GM12878 (cell line): Measurements from ENCODE around the gene METTL23. TPM values are rescaled to one million over a fixed set of nuclear protein-coding genes. Genes with fewer than 3 reads are reported as not detected.

Experiments
- ATAC-seq: fragments of 200-7000 bp; cut with Tn5 transposase; 3 replicates; pipeline ENCODE4 v1.9.1; 2020; ENCODE audit warnings: mild to moderate bottlenecking, moderate library complexity
- BruUV-seq: library from RNA; stranded (reverse); fragments of 400-500 nt; replicated peaks from 2 replicates; lab custom pipeline; 2021; lab: Mats Ljungman, UMichigan
- CTCF ChIA-PET: fragments of 300-600 bp; sonication (Branson Sonifier 250); formaldehyde crosslinking; extraction: SDS; loops from one replicate; lab custom pipeline; 2021; ENCODE audit warnings: inconsistent platforms; lab: Yijun Ruan, JAX
- POLR2A ChIA-PET: fragments of 350-600 bp; formaldehyde crosslinking; extraction: SDS; loops from one replicate; lab custom pipeline; 2021; ENCODE audit warnings: inconsistent platforms; lab: Charles Lee
- RAD21 ChIA-PET: fragments of 300-600 bp; sonication (Branson Sonifier 250); formaldehyde crosslinking; loops from one replicate; lab custom pipeline; 2023; ENCODE audit warnings: antibody characterized with exemption; ENCODE audit not compliant: unreplicated experiment; lab: Charles Lee
- SMC1A ChIA-PET: fragments of 300-600 bp; sonication (Branson Sonifier 250); formaldehyde crosslinking; loops from one replicate; lab custom pipeline; 2023; ENCODE audit not compliant: unreplicated experiment, uncharacterized antibody; lab: Charles Lee
- DNase-seq: peaks from one replicate; pipeline ENCODE4 v3.0.0-alpha.2; 2011; ENCODE audit warnings: low read depth, low spot score
- FAIRE-seq: peaks from 3 replicates; lab custom pipeline; 2011; peaks lifted over from hg19 to GRCh38; lab: Jason Lieb, UNC
- H2AFZ ChIP-seq: 2 replicates; pipeline ENCODE4 v1.6.0; 2011; ENCODE audit warnings: low read depth, low read length, control low read depth; ENCODE audit not compliant: control insufficient read depth
- H3K27ac ChIP-seq: 2 replicates; pipeline ENCODE4 v1.5.1; 2011; ENCODE audit warnings: control low read depth; ENCODE audit not compliant: control insufficient read depth, insufficient read depth
- H3K27me3 ChIP-seq, 2 experiments: replicated peaks in 1 of 2; 2 replicates each; pipeline versions ENCODE4 v1.6.0 to v1.6.1; 2011; ENCODE audit warnings: low read length in 1 of 2; ENCODE audit not compliant: control insufficient read depth in 2 of 2, insufficient read depth in 2 of 2
- H3K36me3 ChIP-seq, 2 experiments: 2 replicates each; pipeline ENCODE4 v1.5.1; 2011; ENCODE audit warnings: low read length in 1 of 2; ENCODE audit not compliant: control insufficient read depth in 2 of 2, insufficient read depth in 2 of 2
- H3K4me1 ChIP-seq: 2 replicates; pipeline ENCODE4 v1.6.1; 2011; ENCODE audit warnings: mild to moderate bottlenecking, low read length, moderate library complexity, mixed read lengths; ENCODE audit not compliant: control insufficient read depth, insufficient read depth
- H3K4me2 ChIP-seq: 2 replicates; pipeline ENCODE4 v1.6.0; 2011; ENCODE audit warnings: control low read depth; ENCODE audit not compliant: control insufficient read depth, insufficient read depth
- H3K4me3 ChIP-seq: fragments of 200-600 bp; sonication (generic); 2 replicates; pipeline ENCODE4 v1.5.1; 2016
- H3K79me2 ChIP-seq: 2 replicates; pipeline ENCODE4 v1.6.0; 2011; ENCODE audit warnings: low read length; ENCODE audit not compliant: control insufficient read depth, insufficient read depth
- H3K9ac ChIP-seq: 2 replicates; pipeline ENCODE4 v1.8.0; 2011; ENCODE audit warnings: low read length, control low read depth, mixed read lengths; ENCODE audit not compliant: control insufficient read depth, insufficient read depth
- H3K9me3 ChIP-seq: replicated peaks from 3 replicates; pipeline ENCODE4 v1.5.1; 2011; ENCODE audit warnings: mild to moderate bottlenecking, low read length; ENCODE audit not compliant: control insufficient read depth, insufficient read depth
- H4K20me1 ChIP-seq: 2 replicates; pipeline ENCODE4 v1.6.0; 2011; ENCODE audit not compliant: control insufficient read depth, insufficient read depth
- ASH2L ChIP-seq: fragments of 300-600, 200-600 bp; sonication (generic); IDR thresholded peaks from 2 replicates; pipeline ENCODE4 v1.6.1; 2017; ENCODE audit warnings: low read depth, mild to moderate bottlenecking, borderline replicate concordance
- ATF2 ChIP-seq: IDR thresholded peaks from 2 replicates; pipeline ENCODE4 v1.6.1; 2012; ENCODE audit warnings: low read length, inconsistent platforms
- GATAD2B ChIP-seq: fragments of 450-650 bp; conservative IDR thresholded peaks from 2 replicates; pipeline ENCODE4 v1.6.1; 2017; ENCODE audit warnings: low read depth, mild to moderate bottlenecking, moderate library complexity
- NRF1 ChIP-seq: conservative IDR thresholded peaks from 2 replicates; pipeline ENCODE4 v1.6.1; 2011; ENCODE audit warnings: mild to moderate bottlenecking, low read depth, low read length, improper control_type of control experiment
- PML ChIP-seq: IDR thresholded peaks from 2 replicates; pipeline ENCODE4 v1.6.1; 2012; ENCODE audit warnings: low read length, inconsistent platforms
- RB1 ChIP-seq: fragments of 450-650 bp; formaldehyde crosslinking; IDR thresholded peaks from 2 replicates; pipeline ENCODE4 v1.6.1; 2017; ENCODE audit warnings: mild to moderate bottlenecking, borderline replicate concordance
- RBBP5 ChIP-seq: fragments of 200-600 bp; sonication (generic); conservative IDR thresholded peaks from 2 replicates; pipeline ENCODE4 v1.6.1; 2016
- RFX5 ChIP-seq: IDR thresholded peaks from 2 replicates; pipeline ENCODE4 v1.6.1; 2011; ENCODE audit warnings: low read depth, low read length, improper control_type of control experiment
- SP1 ChIP-seq: IDR thresholded peaks from one replicate; pipeline ENCODE4 v1.6.1; 2011; ENCODE audit warnings: low read depth, low read length
- STAT3 ChIP-seq: IDR thresholded peaks from 2 replicates; pipeline ENCODE4 v1.6.1; 2011; ENCODE audit warnings: low read depth, low read length, improper control_type of control experiment
- TARDBP ChIP-seq: IDR thresholded peaks from 2 replicates; pipeline ENCODE4 v1.6.1; 2016; ENCODE audit warnings: borderline replicate concordance
- TCF3 ChIP-seq: IDR thresholded peaks from 2 replicates; pipeline ENCODE4 v1.6.1; 2012; ENCODE audit warnings: low read depth, mild to moderate bottlenecking, low read length, borderline replicate concordance; ENCODE audit not compliant: insufficient read depth
- ZNF687 ChIP-seq: fragments of 450-650 bp; IDR thresholded peaks from 2 replicates; pipeline ENCODE4 v1.6.1; 2017; ENCODE audit warnings: mild to moderate bottlenecking, moderate library complexity
- WGBS: methylation state at CpG from one replicate; pipeline ENCODE4 v1.1.6; 2016; ENCODE audit warnings: low lambda C conversion rate; ENCODE audit not compliant: insufficient replicate concordance, insufficient coverage; ENCODE audit errors: missing lambda C conversion rate; 5-methylcytosine and 5-hydroxymethylcytosine counted together
- in situ Hi-C: fragments of 300-500 bp; cut with MboI; formaldehyde crosslinking; loops from 9 replicates; pipeline ENCODE4 v1.14.3; 2018; ENCODE audit warnings: mixed read lengths
- intact Hi-C: fragments of 100-400 bp; cut with micrococcal nuclease; formaldehyde crosslinking; loops from one replicate; pipeline ENCODE4 v1.14.2; 2022; ENCODE audit not compliant: unreplicated experiment
- polyA plus RNA-seq, 11 experiments: library from polyadenylated mRNA; depleted of rRNA in 4 of 11; unstranded in 6 of 11; stranded (reverse) in 5 of 11; fragments of >200 nt; fragmentation: Nextera tagmentation in 4 of 11; fragmentation: Illumina TruSeq in 1 of 11; extraction: Ambion mirVana in 4 of 11; extraction: Trizol in 1 of 11; gene quantifications; 1 replicate in 1 of 11; 2 replicates in 10 of 11; pipeline versions ENCODE4 v1.2.1 to v1.2.3, GENCODE V29; 2011 to 2016; ENCODE audit warnings: inconsistent platforms in 2 of 11, missing spikeins in 2 of 11, low read depth in 1 of 11
- total RNA-seq, 4 experiments: library from RNA; depleted of rRNA in 3 of 4; stranded (reverse); fragments of >200 nt in 3 of 4; fragmentation: Illumina TruSeq in 1 of 4; extraction: Trizol in 1 of 4; gene quantifications; 2 replicates each; pipeline versions ENCODE4 v1.2.1 to v1.2.3, GENCODE V29; 2013 to 2021

METTL23 gene
- total and polyA plus RNA-seq, 10 of the 15 experiments (the other 5 are each of a cell fraction or from before 2014, with no cell fraction given), result 25.6 to 61.5 (median 30.9) TPM

DNA sequence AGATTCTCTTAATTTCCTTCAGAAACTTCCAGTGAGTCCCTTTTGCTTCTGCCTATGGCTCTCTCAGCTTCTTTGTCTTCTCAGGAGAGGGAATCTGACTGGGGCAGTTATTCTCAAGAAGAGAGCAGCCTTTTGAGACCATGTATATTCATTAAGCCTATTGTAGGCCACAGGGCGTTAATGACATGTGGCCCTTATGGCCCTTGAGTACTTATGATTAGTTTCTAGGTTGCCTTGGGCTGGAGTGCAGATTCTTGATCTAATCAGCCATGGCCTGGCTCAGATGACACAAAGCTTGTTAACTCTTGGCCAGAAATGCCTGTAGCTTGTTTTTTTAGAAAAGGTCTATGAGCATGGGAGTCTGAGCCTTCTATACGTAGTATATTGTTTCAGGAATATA lies 28.6 kb downstream of the METTL23 start:
- in situ Hi-C loops, result no loop called here
- Histone ChIP-seq H3K36me3 (peaks cover 0 to 13% of the 10 kb centered on the region in 2 experiments; a peak in 2 of 4 replicates), H3K27me3 (no peaks in the 10 kb centered on the region), H3K4me1 (no peaks in the 10 kb centered on the region; the same call in 1 of the 2 replicates), H3K4me3 (no peak overlapping the region), H3K4me2 (no peak overlapping the region), H3K27ac (no peak overlapping the region), H2AFZ (no peak overlapping the region), H3K9ac (no peak overlapping the region), H3K9me3 (no peaks in the 10 kb centered on the region), H4K20me1 (no peaks in the 10 kb centered on the region), H3K79me2 (no peaks in the 10 kb centered on the region)
- 97% methylated on average over 2 of the region's 2 CpGs for WGBS
- ChIA-PET SMC1A (interaction anchor here (0.8 kb wide), 1 partner anchor 17 kb away, joined by 3 read pairs; no protein-coding TSS in a partner anchor), RAD21 (no interaction called here), CTCF (interaction anchor here (0.6 to 0.9 kb wide), 2 partner anchors 17 to 134 kb away, joined by 3 to 4 read pairs; partner anchors contain the start of gene MFSD11), POLR2A (no interaction called here)
- ATAC-seq (no peak), DNase-seq (no peak), FAIRE-seq (no peak)
- no TSS peak for BruUV-seq
- no peak for TF ChIP-seq PML
- TF ChIP-seq NRF1, result no peak
- no peak for TF ChIP-seq RB1
- TF ChIP-seq SP1, result no peak
- no peak for TF ChIP-seq ZNF687
- no peak for TF ChIP-seq ASH2L
- TF ChIP-seq GATAD2B, result no peak
- TF ChIP-seq TARDBP, result no peak
- TF ChIP-seq TCF3, result no peak
- TF ChIP-seq STAT3, result no peak
- TF ChIP-seq ATF2, result no peak
- no peak for TF ChIP-seq RFX5
- no peak for TF ChIP-seq RBBP5
- intact Hi-C loops, result no loop called here
